ENCODE data around the gene BCKDHA. TPM values are rescaled to one million over a fixed set of nuclear protein-coding genes. Genes with fewer than 3 reads are reported as not detected.

BCKDHA gene
- polyA plus RNA-seq, 1 donor (not counting 4 experiments of a cell fraction or from before 2014, with no cell fraction given): 7.5 TPM

DNA sequence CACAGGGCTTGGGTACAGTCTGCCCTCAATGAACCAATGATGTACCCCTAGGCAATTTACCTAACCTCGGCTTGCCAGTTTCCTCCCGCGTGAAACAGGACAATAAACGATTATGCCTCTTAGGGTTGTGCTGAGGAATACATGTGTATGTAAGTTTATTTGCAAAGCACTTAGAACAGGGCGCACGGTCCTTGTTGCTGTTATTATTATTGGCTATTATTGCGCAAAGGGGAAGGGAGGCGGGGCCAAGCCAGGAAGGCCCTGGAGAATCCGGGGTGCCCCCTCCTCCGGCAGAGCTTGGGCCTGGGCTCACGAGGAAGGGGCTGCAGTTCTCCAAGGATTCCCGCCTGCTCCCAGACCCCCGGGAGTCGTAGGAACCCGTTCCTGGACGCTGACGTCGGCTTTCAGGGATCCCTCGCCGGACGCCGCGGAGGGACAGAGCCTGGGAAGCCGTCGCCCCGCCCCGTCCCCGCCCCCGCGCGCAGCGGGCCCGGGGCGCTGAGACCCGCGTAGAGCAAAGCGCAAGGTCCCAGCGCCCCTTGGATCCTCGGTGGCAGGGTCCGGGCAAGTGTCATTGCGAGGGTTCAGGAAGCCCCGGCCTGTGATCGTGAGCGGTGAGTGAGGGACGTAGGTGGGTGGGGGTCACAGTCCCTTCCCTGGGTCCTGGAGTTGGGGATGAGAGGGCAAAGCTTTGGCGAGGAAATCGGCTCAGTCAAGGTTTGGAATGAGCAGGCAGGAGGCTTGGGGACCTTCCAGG is 21.2 kb upstream of the BCKDHA start, which contains the start of gene TMEM91:
TMEM91 (plus strand) TSS at position 293 of the 757 bp plus-strand sequence. CDS start 1,777 bp downstream, outside the sequence.
- peak within 1 kb of the TSS; percentile 89 for H2AFZ ChIP-seq (ENCODE audit: control insufficient read depth, low read length)
- peak within 1 kb of the TSS; percentile 70 for H3K27ac ChIP-seq (ENCODE audit: control insufficient read depth, insufficient read depth, low read length)
- H4K20me1 ChIP-seq (ENCODE audit: control insufficient read depth, extremely low read depth, insufficient read depth, low read length): no peaks in the 10 kb centered on the region
- no peaks in the 10 kb centered on the region for H3K9me3 ChIP-seq (ENCODE audit: control insufficient read depth, low read depth, low read length)
- DNase-seq (ENCODE audit: low read depth, low spot score): no peak
- TF ChIP-seq EZH2 (IDR thresholded peaks at IDR 0.05; ENCODE audit: low read length): no peak
- TF ChIP-seq, protein P1, sequence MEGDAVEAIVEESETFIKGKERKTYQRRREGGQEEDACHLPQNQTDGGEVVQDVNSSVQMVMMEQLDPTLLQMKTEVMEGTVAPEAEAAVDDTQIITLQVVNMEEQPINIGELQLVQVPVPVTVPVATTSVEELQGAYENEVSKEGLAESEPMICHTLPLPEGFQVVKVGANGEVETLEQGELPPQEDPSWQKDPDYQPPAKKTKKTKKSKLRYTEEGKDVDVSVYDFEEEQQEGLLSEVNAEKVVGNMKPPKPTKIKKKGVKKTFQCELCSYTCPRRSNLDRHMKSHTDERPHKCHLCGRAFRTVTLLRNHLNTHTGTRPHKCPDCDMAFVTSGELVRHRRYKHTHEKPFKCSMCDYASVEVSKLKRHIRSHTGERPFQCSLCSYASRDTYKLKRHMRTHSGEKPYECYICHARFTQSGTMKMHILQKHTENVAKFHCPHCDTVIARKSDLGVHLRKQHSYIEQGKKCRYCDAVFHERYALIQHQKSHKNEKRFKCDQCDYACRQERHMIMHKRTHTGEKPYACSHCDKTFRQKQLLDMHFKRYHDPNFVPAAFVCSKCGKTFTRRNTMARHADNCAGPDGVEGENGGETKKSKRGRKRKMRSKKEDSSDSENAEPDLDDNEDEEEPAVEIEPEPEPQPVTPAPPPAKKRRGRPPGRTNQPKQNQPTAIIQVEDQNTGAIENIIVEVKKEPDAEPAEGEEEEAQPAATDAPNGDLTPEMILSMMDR (optimal IDR thresholded peaks at IDR 0.05 in 1 of 3, IDR thresholded peaks at IDR 0.05 in 1 of 3, conservative IDR thresholded peaks at IDR 0.05 in 1 of 3; ENCODE audit: extremely low read depth in 1 of 3, insufficient read depth in 2 of 3, low read length in 3 of 3): no peak
- H3K4me2 ChIP-seq (ENCODE audit: control insufficient read depth, extremely low read depth, insufficient read depth, low read depth, low read length): peak within 1 kb of the TSS; percentile 98
- dilution Hi-C loops (cut with MboI; ENCODE audit: extremely low pct_ligation_motif_present, low sequenced_read_pairs): no loop called here
- no peaks in the 10 kb centered on the region for H3K79me2 ChIP-seq (ENCODE audit: control insufficient read depth, insufficient read depth, low read length)
- H3K36me3 ChIP-seq (ENCODE audit: control insufficient read depth in 2 of 2, extremely low read depth in 1 of 2, insufficient read depth in 2 of 2, low read length in 2 of 2): peaks cover 0 to 2% of the 10 kb centered on the region in 2 experiments
- no peaks in the 10 kb centered on the region for H3K9me1 ChIP-seq (ENCODE audit: control insufficient read depth, extremely low read depth, insufficient read depth, low read length)
- peaks cover 22% of the 10 kb centered on the region for H3K4me1 ChIP-seq (ENCODE audit: control insufficient read depth, extremely low read depth, insufficient read depth, low read length)
- peak within 1 kb of the TSS; percentile 79 for H3K9ac ChIP-seq (ENCODE audit: control insufficient read depth, extremely low read depth, insufficient read depth, low read length)
- FAIRE-seq: peak; percentile 23
- no peaks in the 10 kb centered on the region for H3K27me3 ChIP-seq (ENCODE audit: control insufficient read depth, extremely low read depth, insufficient read depth, low read length)
- H3K4me3 ChIP-seq (ENCODE audit: control insufficient read depth in 2 of 3, extremely low read depth in 1 of 3, insufficient read depth in 2 of 3, low read depth in 1 of 3, low read length in 3 of 3): peak within 1 kb of the TSS; percentile 55 to 78 (median 73)

DNA sequence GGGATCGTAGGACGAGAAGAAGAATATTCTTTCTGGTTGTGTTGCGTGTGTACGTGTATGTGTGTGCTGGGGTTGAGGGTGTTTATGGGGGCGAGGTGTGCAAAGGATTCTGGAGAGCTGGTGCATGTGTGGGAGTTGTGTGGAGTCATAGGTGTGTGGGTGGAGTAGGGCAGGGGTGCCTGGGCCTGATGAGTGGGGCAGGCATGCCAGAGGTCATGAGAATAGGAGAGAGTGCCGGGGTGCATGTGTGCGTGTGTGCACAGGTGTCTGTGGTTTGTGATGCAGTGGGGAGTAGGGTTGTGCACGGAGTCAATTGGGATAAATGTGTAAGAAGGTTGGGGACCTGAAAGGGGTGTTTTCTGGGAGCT is 20.6 kb upstream of the BCKDHA start:
- peak overlapping the region; percentile 70 for H3K27ac ChIP-seq (ENCODE audit: control insufficient read depth, insufficient read depth, low read length)
- peak overlapping the region; percentile 98 for H3K4me2 ChIP-seq (ENCODE audit: control insufficient read depth, extremely low read depth, insufficient read depth, low read depth, low read length)
- FAIRE-seq (peak; percentile 59), DNase-seq (ENCODE audit: low read depth, low spot score) (no peak)
- H3K79me2 ChIP-seq (ENCODE audit: control insufficient read depth, insufficient read depth, low read length): no peaks in the 10 kb centered on the region
- H3K4me1 ChIP-seq (ENCODE audit: control insufficient read depth, extremely low read depth, insufficient read depth, low read length): peaks cover 22% of the 10 kb centered on the region
- no peaks in the 10 kb centered on the region for H3K9me3 ChIP-seq (ENCODE audit: control insufficient read depth, low read depth, low read length)
- peak overlapping the region; percentile 55 to 78 (median 73) for H3K4me3 ChIP-seq (ENCODE audit: control insufficient read depth in 2 of 3, extremely low read depth in 1 of 3, insufficient read depth in 2 of 3, low read depth in 1 of 3, low read length in 3 of 3)
- no peaks in the 10 kb centered on the region for H4K20me1 ChIP-seq (ENCODE audit: control insufficient read depth, extremely low read depth, insufficient read depth, low read length)
- H2AFZ ChIP-seq (ENCODE audit: control insufficient read depth, low read length): peak overlapping the region; percentile 89
- peak overlapping the region; percentile 79 for H3K9ac ChIP-seq (ENCODE audit: control insufficient read depth, extremely low read depth, insufficient read depth, low read length)
- no peak for TF ChIP-seq EZH2 (IDR thresholded peaks at IDR 0.05; ENCODE audit: low read length)
- TF ChIP-seq, protein P1 (optimal IDR thresholded peaks at IDR 0.05 in 1 of 3, IDR thresholded peaks at IDR 0.05 in 1 of 3, conservative IDR thresholded peaks at IDR 0.05 in 1 of 3; ENCODE audit: extremely low read depth in 1 of 3, insufficient read depth in 2 of 3, low read length in 3 of 3): no peak
- H3K9me1 ChIP-seq (ENCODE audit: control insufficient read depth, extremely low read depth, insufficient read depth, low read length): no peaks in the 10 kb centered on the region
- H3K27me3 ChIP-seq (ENCODE audit: control insufficient read depth, extremely low read depth, insufficient read depth, low read length): no peaks in the 10 kb centered on the region
- dilution Hi-C loops (cut with MboI; ENCODE audit: extremely low pct_ligation_motif_present, low sequenced_read_pairs): no loop called here
- H3K36me3 ChIP-seq (ENCODE audit: control insufficient read depth in 2 of 2, extremely low read depth in 1 of 2, insufficient read depth in 2 of 2, low read length in 2 of 2): peaks cover 0 to 2% of the 10 kb centered on the region in 2 experiments

Data from keratinocyte (primary cell).